Inflammatory macrophage (primary cell): Measurements from ENCODE around the gene DOK6.
"Not testable (repeated sequence)": the region's sequence is repeated elsewhere in the genome, so short reads cannot be mapped to it uniquely, and the experiment has no call there.

ENCODE experiments used
- DNase-seq, 2 donors: peaks; one replicate each; pipeline ENCODE4 v3.0.0-alpha.2; 2020 to 2022

DOK6 gene

DNA sequence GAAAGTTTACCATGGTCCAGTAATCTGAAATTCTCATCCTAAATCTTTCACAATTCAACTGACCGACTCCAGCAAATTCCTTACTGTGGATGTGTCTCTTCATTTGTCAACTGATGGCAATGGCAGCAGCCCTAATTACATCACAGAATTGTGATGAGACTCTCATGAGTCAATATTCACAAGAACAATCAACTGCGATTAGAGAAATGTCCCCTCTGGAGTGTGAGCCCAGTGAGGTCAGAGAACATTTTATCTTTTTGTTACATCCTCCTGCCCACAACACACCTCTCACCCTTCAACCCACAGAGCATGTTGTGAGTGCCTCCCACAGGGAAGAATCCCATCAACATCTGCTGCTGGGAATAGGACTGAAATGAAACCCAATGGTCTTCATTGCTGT, 473.4 kb downstream of the DOK6 start:
- DNase-seq = no peak

DNA sequence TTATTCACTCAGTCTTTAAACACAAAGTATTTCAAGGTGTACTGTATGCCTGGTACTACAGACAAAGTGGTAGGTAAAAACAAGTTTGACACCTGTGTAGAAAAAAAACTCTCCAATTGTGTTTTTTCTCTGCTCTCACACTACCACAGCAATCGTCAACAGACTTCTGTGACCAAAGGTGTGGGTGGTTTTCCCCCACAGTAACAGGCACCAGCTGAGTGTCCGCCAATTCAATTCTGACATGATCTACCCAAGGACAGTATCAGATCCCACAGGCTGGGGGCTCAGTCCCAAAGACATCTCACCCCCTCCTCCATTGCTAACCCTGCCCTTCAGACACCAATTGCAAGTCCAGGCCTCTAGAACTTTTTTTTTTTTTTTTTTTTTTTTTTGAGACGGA, 475.8 kb downstream of the DOK6 start:
- DNase-seq = no peak

- DNase-seq = no peak
These were observed 477.7 kb downstream of the DOK6 start for GRCh38 chr18:69878213-69878933.

GRCh38 chr18:69879051-69879450, 478.4 kb downstream of the DOK6 start:
- not testable (repeated sequence) for DNase-seq

GRCh38 chr18:69880083-69880482, 479.4 kb downstream of the DOK6 start:
- DNase-seq = no peak

DNA sequence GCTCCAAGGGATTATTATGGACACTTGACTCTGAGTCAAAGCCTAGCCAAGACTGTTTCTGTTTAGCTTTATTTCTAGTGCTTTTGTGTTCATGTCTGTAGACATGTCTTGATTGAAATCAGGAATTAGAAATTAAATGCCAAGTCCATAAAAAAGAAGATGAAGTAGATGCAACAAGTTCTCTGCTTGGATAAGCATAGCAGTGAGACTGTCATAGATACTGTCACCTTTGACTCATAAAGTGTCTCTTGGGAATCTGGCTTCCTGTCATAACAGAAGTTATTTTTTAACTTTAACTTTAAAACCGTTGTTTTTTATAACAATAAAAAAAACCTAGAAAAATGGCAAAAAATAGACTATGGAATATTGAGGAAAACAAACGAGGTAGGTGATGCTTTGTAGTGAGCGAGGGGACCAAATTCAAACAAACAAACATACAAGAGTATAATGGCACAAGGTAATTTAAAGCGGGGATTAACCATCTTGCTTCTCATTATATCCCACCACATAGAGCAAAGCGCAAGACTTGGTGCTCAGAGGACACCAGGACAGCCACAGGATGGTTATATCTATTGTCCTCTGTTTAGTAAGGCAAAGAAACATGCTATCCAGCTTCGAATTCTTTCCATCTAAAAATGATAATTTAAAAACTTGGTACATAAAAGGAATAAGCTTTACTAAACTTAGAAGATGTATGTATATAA, 482.4 kb downstream of the DOK6 start:
- no peak for DNase-seq

DNA sequence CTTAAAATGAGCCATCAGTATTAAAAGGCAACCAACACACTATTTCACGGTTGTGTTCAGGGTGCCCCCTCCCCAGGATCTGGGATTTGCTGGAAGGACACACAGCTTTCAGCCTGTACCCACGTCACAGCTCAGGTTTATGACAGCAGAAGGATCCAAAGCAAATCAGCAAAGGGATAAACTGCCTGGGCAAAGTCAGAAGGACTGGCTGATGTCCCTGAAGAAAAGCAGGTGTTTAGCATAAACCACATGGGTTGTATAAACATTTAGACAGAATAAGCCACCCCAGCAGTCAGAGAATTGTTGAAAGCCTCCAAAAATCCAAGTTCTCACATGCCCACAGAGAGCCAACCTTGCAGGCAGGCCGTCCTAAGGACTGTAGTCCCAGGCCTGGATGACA, 483.1 kb downstream of the DOK6 start:
- no peak for DNase-seq

GRCh38 chr18:69885355-69885754, 484.7 kb downstream of the DOK6 start:
- no peak for DNase-seq

GRCh38 chr18:69885841-69886531, 485.3 kb downstream of the DOK6 start:
- DNase-seq = no peak

- DNase-seq = no peak
These were observed 486.6 kb downstream of the DOK6 start for GRCh38 chr18:69887256-69887655.

DNA sequence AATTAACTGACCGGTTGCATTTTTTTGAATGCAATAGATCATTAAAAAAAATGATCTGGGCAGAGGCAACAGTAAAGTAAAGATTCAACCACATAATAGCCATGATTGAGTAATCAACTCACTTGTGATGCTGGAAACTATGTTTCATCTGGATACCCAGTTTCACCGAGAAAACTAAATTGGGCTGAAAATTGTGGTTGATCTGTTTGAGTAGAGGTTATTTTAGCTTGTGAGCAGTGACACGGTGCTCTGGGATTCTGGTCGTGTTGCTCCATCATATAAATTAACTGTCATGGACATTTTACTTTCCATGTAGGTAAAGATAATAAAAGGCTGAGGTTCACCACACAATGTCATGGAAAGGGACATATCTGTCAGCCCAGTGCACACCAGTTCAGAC, 488.3 kb downstream of the DOK6 start:
- DNase-seq = no peak

- DNase-seq = no peak
These were observed 489.9 kb downstream of the DOK6 start for GRCh38 chr18:69890558-69890957.

DNA sequence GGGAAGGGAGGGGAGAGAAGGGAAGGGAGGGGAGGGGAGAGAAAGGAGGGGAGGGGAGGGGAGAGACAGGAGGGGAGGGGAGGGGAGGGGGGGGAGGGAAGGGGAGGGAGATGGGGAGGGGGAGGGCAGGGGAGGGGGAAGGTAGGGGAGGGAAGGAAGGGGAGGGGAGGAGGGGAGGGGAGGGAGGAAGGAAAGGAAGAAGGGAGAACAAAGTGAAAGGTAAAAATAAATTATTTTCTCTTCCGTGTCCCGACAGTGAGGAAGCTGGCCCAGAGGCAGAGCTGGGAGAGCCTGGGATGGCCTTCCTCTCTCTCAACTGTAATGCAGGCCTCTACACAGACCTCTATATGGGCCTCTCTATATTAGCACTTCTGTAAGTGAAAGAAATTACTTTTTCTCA, 493.8 kb downstream of the DOK6 start:
- no peak for DNase-seq

- no peak for DNase-seq
These were observed 494.7 kb downstream of the DOK6 start for GRCh38 chr18:69895066-69896047.

GRCh38 chr18:69897397-69898108, 496.9 kb downstream of the DOK6 start:
- DNase-seq = peak; percentile 4 to 5

GRCh38 chr18:69898241-69898861, 497.7 kb downstream of the DOK6 start:
- DNase-seq = no peak
